ENCODE results near the gene ANKRD9.

GRCh38 chr14:102525929-102526497, 16.4 kb upstream of the ANKRD9 start:
- TF ChIP-seq POLR2A (IDR thresholded peaks at IDR 0.05) (no peak), CTCF (IDR thresholded peaks at IDR 0.05) (no peak)
